Astrocyte of the hippocampus (primary cell): ENCODE results near the gene AADACL3.
"Not testable (repeated sequence)": the region's sequence is repeated elsewhere in the genome, so short reads cannot be mapped to it uniquely, and the experiment has no call there.

Experiments
- DNase-seq: peaks from one replicate; pipeline ENCODE4 v3.0.0; 2011; ENCODE audit warnings: low read depth, low spot score

Gene AADACL3

DNA sequence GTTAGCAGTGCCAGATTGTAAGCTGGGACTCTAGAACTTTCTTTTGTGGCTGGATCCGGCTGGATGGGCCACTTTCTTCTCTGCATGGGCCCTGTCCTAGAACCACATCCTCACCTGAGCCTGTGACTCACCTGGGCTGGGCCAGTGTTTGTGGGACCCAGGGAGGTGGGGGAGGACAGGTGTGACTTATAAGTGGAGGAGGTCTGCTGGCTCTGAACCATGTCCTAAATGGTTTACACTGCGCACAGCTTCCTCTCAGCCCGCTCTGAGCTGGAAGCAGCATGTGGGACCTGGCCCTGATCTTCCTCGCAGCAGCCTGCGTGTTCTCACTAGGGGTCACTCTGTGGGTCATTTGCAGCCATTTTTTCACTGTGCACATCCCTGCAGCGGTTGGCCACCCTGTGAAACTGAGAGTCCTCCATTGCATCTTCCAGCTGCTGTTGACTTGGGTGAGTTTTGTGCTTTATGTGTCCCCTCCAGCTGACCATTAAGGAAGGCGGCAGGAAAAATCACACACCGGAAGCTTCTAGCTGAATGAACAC is at the start of gene AADACL3:
Gene AADACL3, plus strand, starts transcription at position 215 of the 542 bp plus-strand sequence. Its CDS starts 67 bp downstream, at position 282.
- DNase-seq: no peak

- no peak for DNase-seq
Measured at GRCh38 chr1:12666141-12666735, 49.7 kb upstream of the AADACL3 start.

- no peak for DNase-seq
Measured at GRCh38 chr1:12669529-12670068, 46.3 kb upstream of the AADACL3 start.

DNA sequence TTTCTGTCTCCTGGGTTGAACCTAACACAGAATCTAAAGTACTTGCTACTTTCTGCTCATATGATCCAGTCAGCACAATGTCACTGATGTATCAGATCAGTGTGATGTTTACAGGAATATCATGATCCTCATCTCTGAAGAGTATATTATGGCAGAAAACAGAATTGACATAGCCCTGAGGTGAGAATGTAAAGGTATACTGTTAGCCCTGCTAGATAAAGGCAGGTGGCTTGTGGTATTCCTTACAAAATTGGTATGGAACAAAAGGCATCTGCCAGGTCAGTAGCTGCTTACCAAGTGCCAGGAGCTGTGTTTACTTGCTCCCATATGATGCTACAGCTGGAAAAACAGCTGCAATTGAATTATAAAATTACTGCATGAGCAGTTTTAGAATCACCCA is 41.6 kb upstream of the AADACL3 start:
- no peak for DNase-seq

- not testable (repeated sequence) for DNase-seq
Measured at GRCh38 chr1:12676122-12676521, 39.8 kb upstream of the AADACL3 start.

DNA sequence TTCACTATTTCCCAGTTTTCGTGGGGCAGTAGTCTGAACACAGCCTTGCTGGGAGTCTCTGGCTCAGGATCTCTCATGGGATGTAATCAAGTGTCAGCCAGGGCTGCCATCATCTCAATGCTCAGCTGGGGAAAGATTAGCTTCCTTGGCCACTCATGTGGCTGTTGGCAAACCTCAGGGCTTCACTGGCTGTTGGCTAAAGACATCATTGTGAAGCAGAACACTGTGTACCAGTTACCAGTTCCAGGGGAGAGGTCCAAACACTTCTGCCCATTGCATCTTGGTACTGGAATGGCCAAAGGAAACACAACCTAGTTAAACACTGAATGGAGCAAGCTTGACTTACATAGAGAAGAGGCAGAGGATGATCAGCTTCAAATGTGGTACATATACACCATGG is 38.3 kb upstream of the AADACL3 start:
- DNase-seq: no peak

DNA sequence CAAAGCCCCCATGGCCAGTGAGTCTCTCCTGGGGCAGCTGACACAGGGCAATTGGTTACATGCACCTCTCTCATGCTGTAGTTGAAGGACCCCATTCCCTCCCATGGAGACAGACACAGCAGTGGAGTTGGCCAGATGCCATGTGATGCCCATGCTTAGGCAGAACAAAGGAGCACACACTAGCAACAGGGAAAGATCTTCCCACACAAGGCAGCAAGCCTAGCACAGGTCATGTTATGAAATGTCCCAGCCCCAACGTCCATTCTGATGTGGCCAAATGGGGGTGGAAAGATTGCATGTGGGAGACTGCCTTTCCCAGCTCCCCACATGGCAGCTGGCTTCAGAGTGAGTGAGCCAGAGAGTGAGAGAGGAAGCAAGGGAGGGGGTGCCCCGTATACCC is 37.6 kb upstream of the AADACL3 start:
- no peak for DNase-seq

GRCh38 chr1:12678820-12679219 is 37.1 kb upstream of the AADACL3 start:
- no peak for DNase-seq

GRCh38 chr1:12690156-12690555 is 25.8 kb upstream of the AADACL3 start:
- DNase-seq: no peak

- DNase-seq: no peak
Measured at GRCh38 chr1:12692967-12693782, 22.7 kb upstream of the AADACL3 start.

DNA sequence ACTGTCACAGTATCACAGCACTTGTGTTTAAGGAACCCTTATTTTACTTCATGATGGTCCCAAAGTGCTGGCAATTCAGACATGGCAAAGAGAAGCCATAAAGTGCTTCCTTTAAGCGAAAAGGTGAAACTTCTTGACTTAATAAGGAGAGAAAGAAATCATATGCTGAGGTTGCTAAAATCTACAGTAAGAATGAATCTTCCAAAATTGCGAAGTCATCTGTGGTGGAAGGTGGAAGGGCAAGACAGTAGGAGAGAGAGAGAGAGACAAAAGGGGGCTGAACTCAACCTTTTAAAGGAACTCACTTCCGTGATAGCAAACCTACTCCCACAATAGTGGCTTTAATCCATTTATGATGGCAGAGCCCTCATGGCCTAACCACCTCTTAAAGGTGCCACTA is 19.3 kb upstream of the AADACL3 start:
- no peak for DNase-seq

GRCh38 chr1:12697397-12697796 is 18.5 kb upstream of the AADACL3 start:
- no peak for DNase-seq

DNA sequence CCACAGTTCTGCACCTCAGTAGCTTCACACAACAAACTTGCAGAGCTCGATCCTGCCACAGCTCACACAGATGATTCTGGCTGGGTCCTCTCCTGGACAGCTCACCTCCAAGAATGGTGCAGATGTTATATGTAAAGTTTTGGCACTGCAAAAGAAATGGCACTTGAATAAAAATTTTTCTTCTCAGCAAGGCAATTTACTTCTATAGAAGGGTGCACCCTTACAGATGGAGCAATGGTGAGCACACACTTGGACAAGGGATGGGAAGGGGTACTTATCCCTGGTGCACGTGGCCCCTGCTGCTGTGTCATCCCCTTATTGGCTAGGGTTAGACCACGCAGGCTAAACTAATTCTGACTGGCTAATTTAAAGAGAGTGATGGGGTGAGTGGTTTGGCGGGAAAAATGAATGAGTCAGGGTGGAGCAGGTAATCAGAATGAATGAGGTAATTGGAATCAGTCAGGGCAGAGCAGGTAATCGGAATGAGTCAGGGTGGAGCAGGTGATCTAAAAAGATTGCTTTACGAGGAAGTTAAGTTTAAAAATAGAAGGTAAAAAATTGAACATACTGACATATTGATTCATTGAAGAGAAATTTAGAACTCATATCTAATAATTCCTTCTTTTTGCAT is 12.0 kb upstream of the AADACL3 start:
- DNase-seq: no peak

DNA sequence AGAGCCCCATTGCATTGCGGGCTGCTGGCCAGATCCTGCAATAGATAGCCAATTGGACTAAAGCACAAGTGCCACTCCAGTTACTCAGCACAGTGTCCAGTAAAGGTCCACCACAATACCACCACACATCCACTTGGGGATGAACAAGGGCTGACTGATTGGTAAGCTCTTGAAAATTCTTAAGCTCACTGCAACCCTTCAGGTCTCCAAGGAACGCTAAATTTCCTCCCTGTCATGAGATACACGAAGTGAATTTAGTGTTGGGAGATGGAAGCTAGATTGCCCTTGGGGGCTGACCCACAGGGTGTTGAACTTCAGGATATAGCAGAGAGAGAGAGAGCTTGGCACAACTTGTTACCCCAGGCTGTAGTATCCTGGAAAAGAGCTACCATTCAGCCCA is 9.8 kb upstream of the AADACL3 start:
- DNase-seq: no peak

DNA sequence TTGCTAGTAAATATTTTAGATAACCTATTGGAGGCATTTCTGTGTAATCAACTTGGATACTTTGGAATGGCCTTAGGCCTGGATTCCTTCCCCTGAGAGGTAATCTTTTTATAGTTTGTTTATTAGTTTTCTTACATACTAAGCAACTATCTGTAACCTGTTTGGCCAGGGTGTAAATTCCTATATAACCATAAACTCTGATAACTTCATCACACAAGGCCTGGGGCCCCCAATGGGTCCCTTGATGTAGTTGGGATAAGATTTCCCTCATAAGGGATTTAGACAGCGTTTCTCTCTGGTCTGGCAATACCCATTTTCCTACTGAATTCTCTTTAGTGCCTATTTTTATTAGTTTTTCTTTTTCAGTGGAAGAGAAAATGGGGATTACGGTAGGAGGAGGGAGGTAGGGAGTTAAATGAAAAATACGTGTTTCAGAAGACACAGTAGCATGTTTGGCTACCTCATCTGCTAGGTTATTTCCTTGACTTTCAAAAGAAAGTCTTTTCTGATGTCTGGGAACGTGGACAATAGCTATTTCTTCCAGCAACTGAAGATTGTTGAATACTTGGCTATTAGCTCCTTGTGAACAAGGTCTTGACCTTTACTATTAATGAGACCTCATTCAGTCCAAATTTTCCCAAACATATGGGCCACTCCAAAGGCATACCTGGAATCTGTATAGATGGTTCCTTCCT is 7.4 kb upstream of the AADACL3 start:
- no peak for DNase-seq

DNA sequence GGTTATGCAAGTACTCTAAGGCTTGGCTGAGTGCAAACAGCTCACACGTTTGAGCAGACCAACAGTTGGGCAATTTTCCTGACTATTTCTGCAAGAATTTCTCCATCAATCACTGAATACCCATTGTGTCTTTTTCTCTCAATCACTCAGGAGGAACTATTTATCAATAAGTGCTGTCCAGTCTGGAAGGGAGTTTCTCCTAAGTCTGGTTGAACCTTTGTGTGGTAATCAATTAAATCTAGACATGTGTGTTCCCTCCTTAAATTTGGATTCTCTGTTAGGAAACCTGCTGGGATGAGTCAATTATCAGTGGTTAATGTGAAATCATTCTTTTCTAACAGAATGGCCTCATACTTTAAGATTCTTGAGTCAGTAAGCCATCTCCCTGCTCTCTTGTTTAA is 6.8 kb upstream of the AADACL3 start:
- no peak for DNase-seq

GRCh38 chr1:12709696-12710095 is 6.2 kb upstream of the AADACL3 start:
- DNase-seq: no peak

- no peak for DNase-seq
Measured at GRCh38 chr1:12711536-12711935, 4.4 kb upstream of the AADACL3 start.

DNA sequence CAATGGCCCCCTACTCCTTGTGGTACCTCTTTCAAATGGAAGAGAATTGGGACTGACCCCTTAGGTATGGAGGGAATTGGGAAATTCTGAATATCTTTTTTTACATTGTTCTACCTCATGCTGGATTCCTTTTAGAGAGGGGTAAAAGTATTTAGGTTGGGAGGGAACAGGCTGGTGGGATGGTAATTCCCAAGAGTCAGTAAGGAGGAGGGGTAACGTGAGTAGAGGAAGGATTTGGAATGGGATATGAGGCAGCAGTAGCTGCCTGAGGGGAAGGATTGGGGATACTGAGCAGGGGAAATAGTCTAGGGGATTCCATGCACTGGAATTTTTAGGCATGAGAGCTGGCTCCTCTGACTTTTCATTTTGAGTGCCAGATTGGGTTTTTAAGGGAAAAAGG is 3.8 kb upstream of the AADACL3 start:
- no peak for DNase-seq

DNA sequence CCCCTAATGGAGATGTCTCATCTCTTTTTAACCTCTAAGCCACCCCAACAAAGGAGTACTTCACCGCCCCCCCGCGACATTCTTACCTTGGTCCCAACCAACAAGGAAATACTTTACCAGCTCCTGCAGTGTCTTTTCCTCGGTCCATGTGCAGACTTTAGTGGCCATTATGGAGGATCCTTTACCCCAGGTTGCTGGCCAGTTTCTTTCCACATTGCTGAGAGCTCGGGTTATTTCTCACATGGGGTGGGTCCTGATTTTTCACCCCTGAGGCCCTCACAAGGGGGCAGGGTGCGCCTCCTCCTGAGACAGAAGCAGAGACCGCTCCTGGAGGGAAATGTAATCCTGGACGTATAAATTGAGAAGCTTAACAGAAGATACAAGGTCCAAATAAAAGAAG is 3.0 kb upstream of the AADACL3 start:
- no peak for DNase-seq

- not testable (repeated sequence) for DNase-seq
Measured at GRCh38 chr1:12713651-12714050, 2.3 kb upstream of the AADACL3 start.
